K562 (cell line): ENCODE results near the gene CRX. TPM values are rescaled to one million over a fixed set of nuclear protein-coding genes. Genes with fewer than 3 reads are reported as not detected.
"Not testable (repeated sequence)": the region's sequence is repeated elsewhere in the genome, so short reads cannot be mapped to it uniquely, and the experiment has no call there.

ENCODE experiments used
- ADNP ChIP-seq: fragments of 200-800 bp; sonication (Bioruptor generic); IDR thresholded peaks from 2 replicates; pipeline ENCODE4 v1.6.1; 2016; ENCODE audit warnings: missing genetic modification characterization, missing compliant biosample characterization
- ATF7 ChIP-seq: fragments of 450-650 bp; IDR thresholded peaks from 2 replicates; pipeline ENCODE4 v1.7.1; 2014; ENCODE audit warnings: mild to moderate bottlenecking, moderate library complexity
- CBFA2T2 ChIP-seq: fragments of 450-650 bp; conservative IDR thresholded peaks from 2 replicates; pipeline ENCODE4 v1.6.1; 2017; ENCODE audit warnings: mild to moderate bottlenecking
- CBFA2T3 ChIP-seq: fragments of 450-650 bp; IDR thresholded peaks from 2 replicates; pipeline ENCODE4 v1.6.1; 2017
- DPF2 ChIP-seq: fragments of 450-650 bp; IDR thresholded peaks from 2 replicates; pipeline ENCODE4 v1.6.1; 2016
- ESRRA ChIP-seq: fragments of 450-650 bp; IDR thresholded peaks from 2 replicates; pipeline ENCODE4 v1.6.1; 2014; ENCODE audit warnings: low read depth, mild to moderate bottlenecking, moderate library complexity, borderline replicate concordance
- FOSL1 ChIP-seq: fragments of 200-800 bp; sonication (Bioruptor generic); conservative IDR thresholded peaks from 2 replicates; pipeline ENCODE4 v1.6.1; 2016; ENCODE audit warnings: missing genetic modification characterization, missing compliant biosample characterization
- KDM1A ChIP-seq, 2 experiments: fragments of 450-650 bp; IDR thresholded peaks; 2 replicates each; pipeline ENCODE4 v1.6.1; 2016; ENCODE audit warnings: mild to moderate bottlenecking in 2 of 2
- MEIS2 ChIP-seq: fragments of 450-650 bp; IDR thresholded peaks from 2 replicates; pipeline ENCODE4 v1.6.1; 2014; ENCODE audit warnings: mild to moderate bottlenecking; ENCODE audit not compliant: partially characterized antibody
- NCOR1 ChIP-seq: fragments of 450-650 bp; IDR thresholded peaks from 2 replicates; pipeline ENCODE4 v1.6.1; 2016; ENCODE audit warnings: mild to moderate bottlenecking, moderate library complexity
- NR2C1 ChIP-seq, 2 experiments: fragments of 450-650 bp; IDR thresholded peaks; 2 replicates each; pipeline ENCODE4 v1.6.1; 2017; ENCODE audit warnings: mild to moderate bottlenecking in 2 of 2, antibody characterized with exemption in 1 of 2, inconsistent platforms in 1 of 2, missing compliant biosample characterization in 1 of 2, missing genetic modification characterization in 1 of 2
- NR2C2 ChIP-seq, 2 experiments: fragments of 200-800 bp in 1 of 2; sonication (Bioruptor generic) in 1 of 2; sonication (generic) in 1 of 2; formaldehyde crosslinking in 1 of 2; IDR thresholded peaks; 2 replicates each; pipeline versions ENCODE4 v1.6.1 to v1.8.0; 2016 to 2022; ENCODE audit warnings: mild to moderate bottlenecking in 1 of 2, missing compliant biosample characterization in 1 of 2, missing genetic modification characterization in 1 of 2, missing genetic modification reagents in 1 of 2
- PBX2 ChIP-seq, 2 experiments: IDR thresholded peaks in 1 of 2; conservative IDR thresholded peaks in 1 of 2; 2 replicates each; pipeline ENCODE4 v1.6.1; 2016; ENCODE audit warnings: low read depth in 2 of 2, mild to moderate bottlenecking in 1 of 2, missing compliant biosample characterization in 1 of 2, missing genetic modification characterization in 1 of 2, moderate library complexity in 1 of 2
- SMARCA4 ChIP-seq: fragments of 450-650 bp; IDR thresholded peaks from 2 replicates; pipeline ENCODE4 v1.6.1; 2016
- SMARCE1 ChIP-seq: fragments of 450-650 bp; IDR thresholded peaks from 2 replicates; pipeline ENCODE4 v1.7.1; 2016; ENCODE audit warnings: mild to moderate bottlenecking
- TBP ChIP-seq: optimal IDR thresholded peaks from 2 replicates; pipeline ENCODE3; 2011; ENCODE audit warnings: low read depth, low read length, improper control_type of control experiment
- TCF3 ChIP-seq: sonication (generic); formaldehyde crosslinking; IDR thresholded peaks from 2 replicates; pipeline ENCODE4 v1.4.0; 2020; ENCODE audit warnings: mild to moderate bottlenecking, missing genetic modification reagents
- polyA plus RNA-seq, 8 experiments: library from polyadenylated mRNA; depleted of rRNA in 4 of 8; stranded (reverse) in 5 of 8; unstranded in 3 of 8; fragments of >200 nt; fragmentation: Nextera tagmentation in 2 of 8; fragmentation: Illumina TruSeq in 1 of 8; extraction: Ambion mirVana in 2 of 8; extraction: Trizol in 1 of 8; gene quantifications; 2 replicates each; pipeline versions ENCODE4 v1.2.1 to v1.2.3, GENCODE V29; 2011 to 2014; ENCODE audit warnings: inconsistent platforms in 1 of 8, missing spikeins in 1 of 8
- total RNA-seq, 7 experiments: library from RNA; depleted of rRNA in 6 of 7; stranded (reverse); fragments of >200 nt in 6 of 7; fragmentation: Illumina TruSeq in 2 of 7; extraction: Trizol in 2 of 7; gene quantifications; 2 replicates each; pipeline versions ENCODE4 v1.2.1 to v1.2.3, GENCODE V29; 2011 to 2021; ENCODE audit warnings: low replicate concordance in 1 of 7
- TF ChIP-seq, protein P1 (sequence below): IDR thresholded peaks from 2 replicates; pipeline ENCODE4 v1.6.1; 2014; ENCODE audit warnings: antibody characterized with exemption
- TF ChIP-seq, protein P2 (sequence below), 2 experiments: fragments of 450-650 bp in 1 of 2; sonication (generic) in 1 of 2; formaldehyde crosslinking in 1 of 2; IDR thresholded peaks in 1 of 2; conservative IDR thresholded peaks in 1 of 2; 2 replicates each; pipeline versions ENCODE4 v1.6.1 to v1.8.1; 2016 to 2023; ENCODE audit warnings: mild to moderate bottlenecking in 2 of 2, moderate library complexity in 2 of 2, inconsistent platforms in 1 of 2, missing genetic modification reagents in 1 of 2

CRX gene
- total and polyA plus RNA-seq, 9 of the 15 experiments (the other 6 are each of a cell fraction or from before 2014, with no cell fraction given) = 0.01 TPM; not detected in 8

- TF ChIP-seq ATF7 (peak; percentile 66), CBFA2T3 (peak; percentile 77), TCF3 (CRISPR knock-in tag) (peak; percentile 40; the same call in 1 of the 2 replicates), NR2C2 (CRISPR knock-in tag; IDR thresholded peaks at IDR 0.05) (peak; percentile 91), NR2C2 (tag; IDR thresholded peaks at IDR 0.05) (peak; percentile 89), SMARCE1 (peak; percentile 93), KDM1A (IDR thresholded peaks at IDR 0.05) (peak; percentile 67 to 73; a peak in 3 of 4 replicates), CBFA2T2 (peak; percentile 38; the same call in 1 of the 2 replicates), PBX2 (tag; conservative IDR thresholded peaks at IDR 0.05; ENCODE audit: low read depth) (peak; percentile 27; the same call in 1 of the 2 replicates), ADNP (tag) (0 out of 2 replicates have a peak, but pooled peaks have one; percentile 18), FOSL1 (tag) (peak; percentile 98), NR2C1 (IDR thresholded peaks at IDR 0.05) (peak; percentile 91), NR2C1 (tag; IDR thresholded peaks at IDR 0.05) (peak; percentile 93), DPF2 (peak; percentile 94), SMARCA4 (peak; percentile 91), TBP (peak; percentile 45), NCOR1 (peak; percentile 54), ESRRA (peak; percentile 76), MEIS2 (peak; percentile 67)
- not testable (repeated sequence) for TF ChIP-seq PBX2 (CRISPR knock-in tag; IDR thresholded peaks at IDR 0.05; ENCODE audit: low read depth)
- TF ChIP-seq, protein P1, sequence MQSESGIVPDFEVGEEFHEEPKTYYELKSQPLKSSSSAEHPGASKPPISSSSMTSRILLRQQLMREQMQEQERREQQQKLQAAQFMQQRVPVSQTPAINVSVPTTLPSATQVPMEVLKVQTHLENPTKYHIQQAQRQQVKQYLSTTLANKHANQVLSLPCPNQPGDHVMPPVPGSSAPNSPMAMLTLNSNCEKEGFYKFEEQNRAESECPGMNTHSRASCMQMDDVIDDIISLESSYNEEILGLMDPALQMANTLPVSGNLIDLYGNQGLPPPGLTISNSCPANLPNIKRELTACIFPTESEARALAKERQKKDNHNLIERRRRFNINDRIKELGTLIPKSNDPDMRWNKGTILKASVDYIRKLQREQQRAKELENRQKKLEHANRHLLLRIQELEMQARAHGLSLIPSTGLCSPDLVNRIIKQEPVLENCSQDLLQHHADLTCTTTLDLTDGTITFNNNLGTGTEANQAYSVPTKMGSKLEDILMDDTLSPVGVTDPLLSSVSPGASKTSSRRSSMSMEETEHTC = 0 out of 2 replicates have a peak, but pooled peaks have one; percentile 37
- TF ChIP-seq, protein P2, sequence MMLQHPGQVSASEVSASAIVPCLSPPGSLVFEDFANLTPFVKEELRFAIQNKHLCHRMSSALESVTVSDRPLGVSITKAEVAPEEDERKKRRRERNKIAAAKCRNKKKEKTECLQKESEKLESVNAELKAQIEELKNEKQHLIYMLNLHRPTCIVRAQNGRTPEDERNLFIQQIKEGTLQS (IDR thresholded peaks at IDR 0.05) = peak; percentile 99
- TF ChIP-seq, protein P2 (CRISPR knock-in tag; conservative IDR thresholded peaks at IDR 0.05) = peak; percentile 92; the same call in 1 of the 2 replicates
- TF ChIP-seq, all 486 proteins: peak for 30; not testable (repeated sequence) for 456
Observed at GRCh38 chr19:47858231-47858630, 36.5 kb downstream of the CRX start (continued).
